ENCODE data around the gene ZIC5.
A peak's percentile ranks its signal among the peaks of the same experiment; 100 is the strongest.

ZIC5 gene

DNA sequence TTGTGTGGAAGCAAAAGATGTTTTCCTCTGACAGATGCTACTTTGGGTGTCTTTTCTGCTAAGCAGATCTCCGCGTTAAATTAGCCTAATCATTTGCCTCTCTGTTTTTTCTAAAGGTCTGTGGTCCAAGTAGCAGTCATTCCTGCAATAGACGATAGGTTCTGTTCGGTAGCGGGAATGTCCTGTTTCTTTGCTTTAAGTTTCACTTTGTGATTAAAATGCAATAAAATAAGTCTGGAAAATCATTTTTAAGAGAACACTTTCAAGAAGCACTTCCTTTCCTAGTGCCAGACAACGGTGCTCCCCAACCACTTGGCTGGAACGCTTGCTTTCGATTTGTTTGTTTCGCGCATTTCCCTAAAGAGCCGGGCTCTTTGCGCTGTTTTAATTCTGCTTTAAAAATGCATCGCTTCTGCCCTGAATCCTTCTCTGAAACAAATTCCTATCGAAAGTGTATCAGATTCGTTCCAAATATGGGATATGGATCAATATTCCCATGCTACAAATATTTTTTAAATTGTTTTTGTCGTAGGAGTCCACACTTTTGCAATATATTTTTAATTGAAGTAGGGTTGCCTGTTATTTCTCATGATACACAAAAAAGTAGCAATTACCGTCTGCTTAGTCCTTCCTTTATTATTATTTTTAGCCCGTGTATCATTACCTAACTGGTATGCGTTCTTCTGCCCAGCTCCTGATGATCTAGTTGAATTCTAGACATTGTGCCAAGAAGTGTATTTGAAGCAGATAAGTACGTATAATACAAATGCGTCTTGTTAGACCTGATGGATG is 24.2 kb upstream of the ZIC5 start:
- H3K4me1 ChIP-seq (ENCODE audit: control extremely low read depth in 1 of 4, control insufficient read depth in 4 of 4, insufficient read depth in 4 of 4, low read length in 3 of 4) = peaks cover 0 to 3% (median 2%) of the 10 kb centered on the region in 4 experiments
- POLR2A ChIA-PET = no interaction called here
- H3K36me3 ChIP-seq (ENCODE audit: control insufficient read depth in 4 of 4, insufficient read depth in 4 of 4, low read length in 3 of 4) = no peaks in the 10 kb centered on the region
- CTCF ChIA-PET = interaction anchor here (0.7 to 1.0 kb wide), 2 partner anchors 12 to 22 kb away, joined by 3 read pairs; no protein-coding TSS in a partner anchor
- H3K27me3 ChIP-seq (replicated peaks in 2 of 5; ENCODE audit: control insufficient read depth in 4 of 5, insufficient read depth in 5 of 5, low read length in 4 of 5) = peaks cover 42 to 100% (median 60%) of the 10 kb centered on the region in 5 experiments
- H3K4me3 ChIP-seq (ENCODE audit: control insufficient read depth in 1 of 7, extremely low read depth in 1 of 7, insufficient read depth in 4 of 7, low read depth in 2 of 7, low read length in 6 of 7) = no peak overlapping the region
- no peak overlapping the region for H3K27ac ChIP-seq (ENCODE audit: insufficient read depth in 1 of 2, low read depth in 1 of 2, low read length in 2 of 2, poor library complexity in 1 of 2, severe bottlenecking in 2 of 2)
- peak in 2 of 3 donors; percentile 54 to 61 for DNase-seq
- H3K9me3 ChIP-seq (ENCODE audit: control extremely low read depth in 1 of 5, control insufficient read depth in 4 of 5, insufficient read depth in 2 of 5, low read depth in 1 of 5, low read length in 4 of 5) = peaks cover 0 to 2% (median 0%) of the 10 kb centered on the region in 5 experiments
- 4% methylated on average over 7 of the region's 21 CpGs for WGBS (ENCODE audit: insufficient coverage)

- POLR2A ChIA-PET = no interaction called here
- H3K36me3 ChIP-seq (ENCODE audit: control insufficient read depth in 4 of 4, insufficient read depth in 4 of 4, low read length in 3 of 4) = no peaks in the 10 kb centered on the region
- WGBS (ENCODE audit: insufficient coverage) = 8% methylated on average over 1 of the region's 3 CpGs
- peaks cover 0 to 4% (median 2%) of the 10 kb centered on the region in 4 experiments for H3K4me1 ChIP-seq (ENCODE audit: control extremely low read depth in 1 of 4, control insufficient read depth in 4 of 4, insufficient read depth in 4 of 4, low read length in 3 of 4)
- H3K27ac ChIP-seq (ENCODE audit: insufficient read depth in 1 of 2, low read depth in 1 of 2, low read length in 2 of 2, poor library complexity in 1 of 2, severe bottlenecking in 2 of 2) = no peak overlapping the region
- DNase-seq = peak in 1 of 3 donors; percentile 30
- peaks cover 0 to 4% (median 0%) of the 10 kb centered on the region in 5 experiments for H3K9me3 ChIP-seq (ENCODE audit: control extremely low read depth in 1 of 5, control insufficient read depth in 4 of 5, insufficient read depth in 2 of 5, low read depth in 1 of 5, low read length in 4 of 5)
- peaks cover 44 to 100% (median 64%) of the 10 kb centered on the region in 5 experiments for H3K27me3 ChIP-seq (replicated peaks in 2 of 5; ENCODE audit: control insufficient read depth in 4 of 5, insufficient read depth in 5 of 5, low read length in 4 of 5)
- no peak overlapping the region for H3K4me3 ChIP-seq (ENCODE audit: control insufficient read depth in 1 of 7, extremely low read depth in 1 of 7, insufficient read depth in 4 of 7, low read depth in 2 of 7, low read length in 6 of 7)
- CTCF ChIA-PET = interaction anchor here (0.7 to 0.9 kb wide), 2 partner anchors 11 to 19 kb away, joined by 3 to 4 read pairs; no protein-coding TSS in a partner anchor
Measured at GRCh38 chr13:99995104-99995588, 23.6 kb upstream of the ZIC5 start.

DNA sequence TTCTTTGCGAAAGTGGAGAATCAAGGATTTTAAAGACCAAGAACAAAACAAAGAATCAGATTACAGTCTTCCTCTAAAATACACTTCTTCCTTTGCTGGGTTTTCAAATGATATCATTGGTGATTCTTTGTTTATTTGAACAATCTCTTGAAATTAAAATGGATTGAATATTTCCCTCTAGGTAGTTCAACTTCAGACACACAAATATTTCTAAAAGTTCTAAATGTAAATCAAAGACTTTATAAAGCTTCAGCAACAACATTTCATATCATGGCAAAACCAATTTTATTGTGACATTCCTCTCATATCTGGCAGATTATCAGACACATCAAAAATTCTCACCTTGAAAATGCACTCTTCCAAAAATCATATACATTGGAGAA is 23.1 kb upstream of the ZIC5 start:
- peaks cover 0 to 5% (median 2%) of the 10 kb centered on the region in 4 experiments for H3K4me1 ChIP-seq (ENCODE audit: control extremely low read depth in 1 of 4, control insufficient read depth in 4 of 4, insufficient read depth in 4 of 4, low read length in 3 of 4)
- peaks cover 0 to 6% (median 0%) of the 10 kb centered on the region in 5 experiments for H3K9me3 ChIP-seq (ENCODE audit: control extremely low read depth in 1 of 5, control insufficient read depth in 4 of 5, insufficient read depth in 2 of 5, low read depth in 1 of 5, low read length in 4 of 5)
- peak in 1 of 3 donors; percentile 15 for DNase-seq
- ChIA-PET POLR2A (no interaction called here), CTCF (interaction anchor here (0.7 to 0.9 kb wide), 2 partner anchors 10 to 19 kb away, joined by 3 to 4 read pairs; no protein-coding TSS in a partner anchor)
- no peak overlapping the region for H3K27ac ChIP-seq (ENCODE audit: insufficient read depth in 1 of 2, low read depth in 1 of 2, low read length in 2 of 2, poor library complexity in 1 of 2, severe bottlenecking in 2 of 2)
- H3K4me3 ChIP-seq (ENCODE audit: control insufficient read depth in 1 of 7, extremely low read depth in 1 of 7, insufficient read depth in 4 of 7, low read depth in 2 of 7, low read length in 6 of 7) = no peak overlapping the region
- peaks cover 48 to 100% (median 67%) of the 10 kb centered on the region in 5 experiments for H3K27me3 ChIP-seq (replicated peaks in 2 of 5; ENCODE audit: control insufficient read depth in 4 of 5, insufficient read depth in 5 of 5, low read length in 4 of 5)
- WGBS (ENCODE audit: insufficient coverage) = no CpG with 5 or more reads among the region's 1 CpG
- H3K36me3 ChIP-seq (ENCODE audit: control insufficient read depth in 4 of 4, insufficient read depth in 4 of 4, low read length in 3 of 4) = no peaks in the 10 kb centered on the region

DNA sequence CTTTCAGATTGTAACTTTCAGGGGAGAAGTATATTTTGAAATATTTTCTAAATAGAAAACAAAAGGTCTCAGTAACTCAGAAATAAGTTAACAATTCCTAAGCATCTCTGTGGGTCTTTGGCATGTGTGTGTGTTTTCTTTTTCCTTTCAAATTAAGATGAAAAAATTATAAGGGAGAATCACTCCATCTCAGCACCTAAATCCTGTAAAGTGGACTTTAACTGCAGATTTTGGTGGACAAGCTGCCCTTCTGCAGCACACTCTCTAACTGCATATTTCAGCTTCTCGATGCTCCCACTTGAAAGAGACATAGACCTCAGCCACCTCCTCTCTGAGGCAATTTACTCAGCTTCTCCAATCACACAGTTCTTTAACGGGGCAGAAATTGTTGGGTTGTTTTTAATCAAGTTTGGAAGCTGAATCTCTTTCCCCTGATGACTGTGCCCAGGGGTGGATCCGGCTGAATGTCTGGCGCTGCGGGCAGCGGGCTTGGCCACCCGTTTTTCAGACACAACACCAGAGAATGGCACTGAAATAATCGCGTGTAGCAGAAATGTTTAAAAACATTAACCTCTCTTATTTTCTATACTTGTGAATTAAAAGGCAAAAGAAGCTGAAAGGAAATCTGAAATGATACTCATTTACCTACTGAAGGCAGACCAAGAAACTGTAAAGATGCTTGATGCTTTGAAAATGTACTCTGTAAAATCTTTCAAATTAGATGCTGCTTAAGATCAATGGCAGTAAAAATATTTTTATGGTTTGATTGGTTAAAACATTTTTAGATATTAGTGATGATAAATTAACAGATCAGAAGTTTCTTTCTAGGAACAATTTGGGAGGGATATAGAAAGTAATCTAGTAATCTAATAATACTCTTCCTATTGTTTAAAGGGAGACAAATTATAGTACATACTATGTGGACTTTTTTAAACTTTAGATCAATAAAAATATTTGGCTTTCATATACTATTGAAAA is 22.4 kb upstream of the ZIC5 start:
- ChIA-PET POLR2A (no interaction called here), CTCF (interaction anchor here (0.9 to 9.8 kb wide), 4 partner anchors 9 to 238 kb away, joined by 3 to 57 read pairs (median 5); no protein-coding TSS in a partner anchor)
- H3K27me3 ChIP-seq (replicated peaks in 2 of 5; ENCODE audit: control insufficient read depth in 4 of 5, insufficient read depth in 5 of 5, low read length in 4 of 5) = peaks cover 48 to 100% (median 73%) of the 10 kb centered on the region in 5 experiments
- 12% methylated on average over 5 of the region's 9 CpGs for WGBS (ENCODE audit: insufficient coverage)
- peaks cover 0 to 9% (median 2%) of the 10 kb centered on the region in 4 experiments for H3K4me1 ChIP-seq (ENCODE audit: control extremely low read depth in 1 of 4, control insufficient read depth in 4 of 4, insufficient read depth in 4 of 4, low read length in 3 of 4)
- H3K27ac ChIP-seq (ENCODE audit: insufficient read depth in 1 of 2, low read depth in 1 of 2, low read length in 2 of 2, poor library complexity in 1 of 2, severe bottlenecking in 2 of 2) = no peak overlapping the region
- H3K36me3 ChIP-seq (ENCODE audit: control insufficient read depth in 4 of 4, insufficient read depth in 4 of 4, low read length in 3 of 4) = no peaks in the 10 kb centered on the region
- peaks cover 0 to 6% (median 0%) of the 10 kb centered on the region in 5 experiments for H3K9me3 ChIP-seq (ENCODE audit: control extremely low read depth in 1 of 5, control insufficient read depth in 4 of 5, insufficient read depth in 2 of 5, low read depth in 1 of 5, low read length in 4 of 5)
- no peak overlapping the region for H3K4me3 ChIP-seq (ENCODE audit: control insufficient read depth in 1 of 7, extremely low read depth in 1 of 7, insufficient read depth in 4 of 7, low read depth in 2 of 7, low read length in 6 of 7)
- DNase-seq = peak in 1 of 3 donors; percentile 24

GRCh38 chr13:99992949-99993351 is 21.4 kb upstream of the ZIC5 start:
- Histone ChIP-seq H3K36me3 (ENCODE audit: control insufficient read depth in 4 of 4, insufficient read depth in 4 of 4, low read length in 3 of 4) (no peaks in the 10 kb centered on the region), H3K27me3 (replicated peaks in 2 of 5; ENCODE audit: control insufficient read depth in 4 of 5, insufficient read depth in 5 of 5, low read length in 4 of 5) (peaks cover 46 to 100% (median 74%) of the 10 kb centered on the region in 5 experiments), H3K4me3 (ENCODE audit: control insufficient read depth in 1 of 7, extremely low read depth in 1 of 7, insufficient read depth in 4 of 7, low read depth in 2 of 7, low read length in 6 of 7) (no peak overlapping the region), H3K27ac (ENCODE audit: insufficient read depth in 1 of 2, low read depth in 1 of 2, low read length in 2 of 2, poor library complexity in 1 of 2, severe bottlenecking in 2 of 2) (no peak overlapping the region), H3K4me1 (ENCODE audit: control extremely low read depth in 1 of 4, control insufficient read depth in 4 of 4, insufficient read depth in 4 of 4, low read length in 3 of 4) (peaks cover 0 to 9% (median 2%) of the 10 kb centered on the region in 4 experiments), H3K9me3 (ENCODE audit: control extremely low read depth in 1 of 5, control insufficient read depth in 4 of 5, insufficient read depth in 2 of 5, low read depth in 1 of 5, low read length in 4 of 5) (peaks cover 0 to 6% (median 0%) of the 10 kb centered on the region in 5 experiments)
- CTCF ChIA-PET = interaction anchor here (0.9 to 9.8 kb wide), 6 partner anchors 8 to 239 kb away, joined by 3 to 57 read pairs (median 6); no protein-coding TSS in a partner anchor
- no CpG with 5 or more reads among the region's 3 CpGs for WGBS (ENCODE audit: insufficient coverage)
- POLR2A ChIA-PET = interaction anchor here (0.7 kb wide), 2 partner anchors 13 to 335 kb away, joined by 3 to 4 read pairs; no protein-coding TSS in a partner anchor
- peak in 1 of 3 donors; percentile 51 for DNase-seq
